ENCODE results near the gene CFAP46. TPM values are rescaled to one million over a fixed set of nuclear protein-coding genes. Genes with fewer than 3 reads are reported as not detected.
"Not testable (repeated sequence)": the region's sequence is repeated elsewhere in the genome, so short reads cannot be mapped to it uniquely, and the experiment has no call there.

Gene CFAP46
- total and polyA plus RNA-seq, 2 of the 8 experiments (the other 6 are each of a cell fraction or from before 2014, with no cell fraction given): 2.6 to 4.8 TPM

DNA sequence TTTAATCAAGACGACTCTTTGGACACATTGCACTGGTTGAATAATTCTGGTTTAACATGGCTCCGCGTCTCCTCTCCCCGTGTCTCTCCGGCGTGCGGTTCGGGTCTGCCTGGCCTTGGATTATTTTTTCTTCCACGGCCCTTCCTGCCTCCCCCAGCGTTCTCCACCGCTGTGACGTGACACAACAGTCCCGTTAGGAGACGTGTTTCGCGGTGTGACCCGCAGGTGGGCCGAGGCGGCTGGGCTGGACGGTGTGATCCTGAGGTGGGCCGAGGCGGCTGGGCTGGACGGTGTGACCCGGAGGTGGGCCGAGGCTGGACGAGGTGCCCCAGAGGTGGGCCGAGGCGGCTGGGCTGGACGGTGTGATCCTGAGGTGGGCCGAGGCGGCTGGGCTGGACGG lies 144.4 kb downstream of the CFAP46 start:
- POLR2A ChIA-PET (ENCODE audit: partially characterized antibody); H3K4me3 ChIP-seq (ENCODE audit: extremely low read depth in 1 of 4, insufficient read depth in 2 of 4, low read depth in 3 of 4, low read length in 4 of 4); FAIRE-seq; DNase-seq (ENCODE audit: low read depth in 1 of 2, low spot score in 2 of 2); H2BK12ac ChIP-seq (ENCODE audit: low read depth, low read length); H3K18ac ChIP-seq (ENCODE audit: extremely low read depth, low read length); H4K8ac ChIP-seq (ENCODE audit: extremely low read depth, insufficient read depth, low read length); H3K79me2 ChIP-seq (ENCODE audit: control insufficient read depth in 1 of 2, insufficient read depth in 2 of 2, low read length in 2 of 2); H3K56ac ChIP-seq (replicated peaks; ENCODE audit: insufficient read length, low read depth, low read length); H3K4ac ChIP-seq (replicated peaks; ENCODE audit: insufficient read length, low read depth, low read length); H4K91ac ChIP-seq (replicated peaks; ENCODE audit: insufficient read length, low read length); H3K14ac ChIP-seq (ENCODE audit: insufficient read length); H3K4me2 ChIP-seq (ENCODE audit: insufficient read depth in 1 of 2, low read depth in 2 of 2, low read length in 2 of 2); H4K20me1 ChIP-seq (replicated peaks in 1 of 2; ENCODE audit: control insufficient read depth in 1 of 2, insufficient read depth in 2 of 2, low read length in 2 of 2); H3K9ac ChIP-seq (replicated peaks in 1 of 4; ENCODE audit: extremely low read depth in 1 of 4, low read depth in 3 of 4, low read length in 3 of 4); H3K23me2 ChIP-seq (ENCODE audit: low read depth, low read length); H3K27ac ChIP-seq (ENCODE audit: low read depth, low read length); H3K36me3 ChIP-seq (ENCODE audit: control insufficient read depth in 2 of 4, insufficient read depth in 4 of 4, low read length in 3 of 4); H3K79me1 ChIP-seq (ENCODE audit: low read depth, low read length); H2AK5ac ChIP-seq (ENCODE audit: low read depth, low read length); H3K27me3 ChIP-seq (replicated peaks in 1 of 4; ENCODE audit: control insufficient read depth in 3 of 4, extremely low read depth in 1 of 4, insufficient read depth in 3 of 4, low read length in 3 of 4); H4K5ac ChIP-seq (ENCODE audit: insufficient read length, low read depth, low read length); H3K9me3 ChIP-seq (ENCODE audit: insufficient read depth in 2 of 2, low read depth in 1 of 2, low read length in 1 of 2); H2AFZ ChIP-seq (ENCODE audit: low read length); H3K4me1 ChIP-seq (replicated peaks in 1 of 4; ENCODE audit: control insufficient read depth in 3 of 4, insufficient read depth in 4 of 4, low read length in 3 of 4); H2BK20ac ChIP-seq (ENCODE audit: low read length); H3K23ac ChIP-seq (ENCODE audit: insufficient read length); H2BK5ac ChIP-seq (ENCODE audit: low read depth, low read length); H2BK120ac ChIP-seq (replicated peaks; ENCODE audit: low read depth, low read length); H2BK15ac ChIP-seq (ENCODE audit: low read length): not testable (repeated sequence)
- CTCF ChIA-PET (ENCODE audit: partially characterized antibody): interaction anchor here (0.8 kb wide), 1 partner anchor 143 kb away, joined by 3 read pairs; no protein-coding TSS in a partner anchor
- WGBS, 2 experiments (ENCODE audit: extremely low coverage in 1 of 2, insufficient coverage in 1 of 2, insufficient read length in 1 of 2, insufficient replicate concordance in 2 of 2, low coverage in 1 of 2, low lambda C conversion rate in 2 of 2, missing lambda C conversion rate in 1 of 2): 90% methylated on average over 20 of the region's 32 CpGs; no CpG with 5 or more reads in 1 of the 2 experiments
